HepG2 (cell line): ENCODE measurements around the gene CYP4F8. TPM values are rescaled to one million over a fixed set of nuclear protein-coding genes. Genes with fewer than 3 reads are reported as not detected.

Source experiments
- GATA4 ChIP-seq: sonication (generic); IDR thresholded peaks from 2 replicates; pipeline ENCODE4 v1.6.1; 2016; ENCODE audit warnings: antibody characterized with exemption, low read depth, borderline replicate concordance
- KLF6 ChIP-seq: IDR thresholded peaks from 2 replicates; pipeline ENCODE4 v1.8.0; 2016; ENCODE audit warnings: missing biosample characterization, missing genetic modification reagents
- LCORL ChIP-seq, 2 experiments: fragments of 450-650 bp in 1 of 2; sonication (generic) in 1 of 2; formaldehyde crosslinking in 1 of 2; IDR thresholded peaks; 2 replicates each; pipeline versions ENCODE4 v1.5.0 to v1.6.1; 2017 to 2020; ENCODE audit warnings: antibody characterized with exemption in 1 of 2, missing genetic modification reagents in 1 of 2
- MBD4 ChIP-seq: IDR thresholded peaks from 2 replicates; pipeline ENCODE4 v1.6.1; 2012; ENCODE audit warnings: low read length, inconsistent platforms, borderline replicate concordance
- MED1 ChIP-seq: sonication (generic); formaldehyde crosslinking; IDR thresholded peaks from 2 replicates; pipeline ENCODE4 v1.4.0; 2020; ENCODE audit warnings: missing genetic modification reagents
- MIER3 ChIP-seq: IDR thresholded peaks from 2 replicates; pipeline ENCODE4 v1.6.1; 2016; ENCODE audit warnings: missing compliant biosample characterization, borderline replicate concordance
- NR2F2 ChIP-seq: IDR thresholded peaks from 2 replicates; pipeline ENCODE4 v1.6.1; 2012; ENCODE audit warnings: low read depth, inconsistent platforms, borderline replicate concordance
- PAX8 ChIP-seq: sonication (generic); formaldehyde crosslinking; IDR thresholded peaks from 2 replicates; pipeline ENCODE4 v1.8.0; 2022; ENCODE audit warnings: mild to moderate bottlenecking, missing genetic modification reagents, borderline replicate concordance
- PRDM15 ChIP-seq: sonication (generic); formaldehyde crosslinking; IDR thresholded peaks from 2 replicates; pipeline ENCODE4 v1.4.0; 2020; ENCODE audit warnings: missing genetic modification reagents
- RAD51 ChIP-seq: fragments of 450-650 bp; IDR thresholded peaks from 2 replicates; pipeline ENCODE4 v1.6.1; 2016; ENCODE audit warnings: borderline replicate concordance
- SAP130 ChIP-seq: IDR thresholded peaks from 2 replicates; pipeline ENCODE4 v1.6.1; 2016; ENCODE audit warnings: low read depth
- SNRNP70 ChIP-seq: fragments of 200-400 bp; formaldehyde crosslinking; IDR thresholded peaks from 2 replicates; pipeline ENCODE4 v1.6.1; 2017; ENCODE audit warnings: mild to moderate bottlenecking, low read depth, low read length, moderate library complexity
- TBL1XR1 ChIP-seq: fragments of 150-350 bp; IDR thresholded peaks from 2 replicates; pipeline ENCODE4 v1.6.1; 2014; ENCODE audit warnings: borderline replicate concordance, low read length; ENCODE audit not compliant: partially characterized antibody
- TMF1 ChIP-seq: sonication (generic); formaldehyde crosslinking; IDR thresholded peaks from 2 replicates; pipeline ENCODE4 v1.8.1; 2022; ENCODE audit warnings: low read depth, missing genetic modification reagents
- ZNF24 ChIP-seq: fragments of 450-650 bp; IDR thresholded peaks from 2 replicates; pipeline ENCODE4 v1.6.1; 2017; ENCODE audit warnings: antibody characterized with exemption, mild to moderate bottlenecking
- ZNF354B ChIP-seq: sonication (generic); formaldehyde crosslinking; IDR thresholded peaks from 2 replicates; pipeline ENCODE4 v1.8.0; 2022; ENCODE audit warnings: mild to moderate bottlenecking, missing genetic modification reagents
- ZNF496 ChIP-seq: sonication (generic); formaldehyde crosslinking; IDR thresholded peaks from 2 replicates; pipeline ENCODE4 v1.8.1; 2023; ENCODE audit warnings: mild to moderate bottlenecking, moderate library complexity, missing genetic modification reagents; ENCODE audit not compliant: insufficient replicate concordance
- ZNF513 ChIP-seq: sonication (generic); formaldehyde crosslinking; conservative IDR thresholded peaks from 2 replicates; pipeline ENCODE4 v1.5.0; 2020; ENCODE audit warnings: missing genetic modification reagents
- ZNF543 ChIP-seq: sonication (generic); formaldehyde crosslinking; IDR thresholded peaks from 2 replicates; pipeline ENCODE4 v1.4.0; 2020; ENCODE audit warnings: mild to moderate bottlenecking, missing genetic modification reagents
- ZNF703 ChIP-seq: sonication (generic); formaldehyde crosslinking; IDR thresholded peaks from 2 replicates; pipeline ENCODE4 v1.5.1; 2020; ENCODE audit warnings: missing genetic modification reagents, mild to moderate bottlenecking, moderate library complexity, borderline replicate concordance
- polyA plus RNA-seq, 8 experiments: library from polyadenylated mRNA; depleted of rRNA in 3 of 8; stranded (reverse) in 7 of 8; unstranded in 1 of 8; fragments of >200 nt; fragmentation: Illumina TruSeq in 4 of 8; extraction: Trizol in 4 of 8; gene quantifications; 2 replicates each; pipeline versions ENCODE4 v1.2.1 to v1.2.3, GENCODE V29; 2011 to 2016; ENCODE audit warnings: low read depth in 4 of 8, missing spikeins in 1 of 8, mixed read lengths in 1 of 8; ENCODE audit not compliant: insufficient read depth in 1 of 8
- total RNA-seq, 5 experiments: library from RNA; depleted of rRNA; stranded (reverse); fragments of >200 nt; fragmentation: Illumina TruSeq; extraction: Trizol; gene quantifications; 2 replicates each; pipeline ENCODE4 v1.2.3, GENCODE V29; 2016; ENCODE audit warnings: low read depth in 1 of 5
- TF ChIP-seq, protein P1 (sequence below): IDR thresholded peaks from 2 replicates; pipeline ENCODE4 v1.6.1; 2016; ENCODE audit warnings: low read depth, missing genetic modification reagents, missing compliant biosample characterization

CYP4F8 gene
- total and polyA plus RNA-seq, 2 of the 13 experiments (the other 11 are each of a cell fraction or from before 2014, with no cell fraction given): not detected

- TF ChIP-seq, protein P1, sequence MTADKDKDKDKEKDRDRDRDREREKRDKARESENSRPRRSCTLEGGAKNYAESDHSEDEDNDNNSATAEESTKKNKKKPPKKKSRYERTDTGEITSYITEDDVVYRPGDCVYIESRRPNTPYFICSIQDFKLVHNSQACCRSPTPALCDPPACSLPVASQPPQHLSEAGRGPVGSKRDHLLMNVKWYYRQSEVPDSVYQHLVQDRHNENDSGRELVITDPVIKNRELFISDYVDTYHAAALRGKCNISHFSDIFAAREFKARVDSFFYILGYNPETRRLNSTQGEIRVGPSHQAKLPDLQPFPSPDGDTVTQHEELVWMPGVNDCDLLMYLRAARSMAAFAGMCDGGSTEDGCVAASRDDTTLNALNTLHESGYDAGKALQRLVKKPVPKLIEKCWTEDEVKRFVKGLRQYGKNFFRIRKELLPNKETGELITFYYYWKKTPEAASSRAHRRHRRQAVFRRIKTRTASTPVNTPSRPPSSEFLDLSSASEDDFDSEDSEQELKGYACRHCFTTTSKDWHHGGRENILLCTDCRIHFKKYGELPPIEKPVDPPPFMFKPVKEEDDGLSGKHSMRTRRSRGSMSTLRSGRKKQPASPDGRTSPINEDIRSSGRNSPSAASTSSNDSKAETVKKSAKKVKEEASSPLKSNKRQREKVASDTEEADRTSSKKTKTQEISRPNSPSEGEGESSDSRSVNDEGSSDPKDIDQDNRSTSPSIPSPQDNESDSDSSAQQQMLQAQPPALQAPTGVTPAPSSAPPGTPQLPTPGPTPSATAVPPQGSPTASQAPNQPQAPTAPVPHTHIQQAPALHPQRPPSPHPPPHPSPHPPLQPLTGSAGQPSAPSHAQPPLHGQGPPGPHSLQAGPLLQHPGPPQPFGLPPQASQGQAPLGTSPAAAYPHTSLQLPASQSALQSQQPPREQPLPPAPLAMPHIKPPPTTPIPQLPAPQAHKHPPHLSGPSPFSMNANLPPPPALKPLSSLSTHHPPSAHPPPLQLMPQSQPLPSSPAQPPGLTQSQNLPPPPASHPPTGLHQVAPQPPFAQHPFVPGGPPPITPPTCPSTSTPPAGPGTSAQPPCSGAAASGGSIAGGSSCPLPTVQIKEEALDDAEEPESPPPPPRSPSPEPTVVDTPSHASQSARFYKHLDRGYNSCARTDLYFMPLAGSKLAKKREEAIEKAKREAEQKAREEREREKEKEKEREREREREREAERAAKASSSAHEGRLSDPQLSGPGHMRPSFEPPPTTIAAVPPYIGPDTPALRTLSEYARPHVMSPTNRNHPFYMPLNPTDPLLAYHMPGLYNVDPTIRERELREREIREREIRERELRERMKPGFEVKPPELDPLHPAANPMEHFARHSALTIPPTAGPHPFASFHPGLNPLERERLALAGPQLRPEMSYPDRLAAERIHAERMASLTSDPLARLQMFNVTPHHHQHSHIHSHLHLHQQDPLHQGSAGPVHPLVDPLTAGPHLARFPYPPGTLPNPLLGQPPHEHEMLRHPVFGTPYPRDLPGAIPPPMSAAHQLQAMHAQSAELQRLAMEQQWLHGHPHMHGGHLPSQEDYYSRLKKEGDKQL (CRISPR knock-in tag): no peak
- TF ChIP-seq MED1 (CRISPR knock-in tag): 0 out of 2 replicates have a peak, but pooled peaks have one; percentile 9
- TF ChIP-seq MIER3 (CRISPR knock-in tag): no peak
- no peak for TF ChIP-seq KLF6
- no peak for TF ChIP-seq ZNF496 (CRISPR knock-in tag)
- TF ChIP-seq NR2F2: no peak
- TF ChIP-seq ZNF543 (CRISPR knock-in tag): no peak; the same call in 1 of the 2 replicates
- TF ChIP-seq RAD51: no peak
- TF ChIP-seq ZNF24: no peak
- TF ChIP-seq LCORL (IDR thresholded peaks at IDR 0.05): no peak
- TF ChIP-seq LCORL (CRISPR knock-in tag; IDR thresholded peaks at IDR 0.05): 0 out of 2 replicates have a peak, but pooled peaks have one; percentile 40
- TF ChIP-seq GATA4: no peak
- TF ChIP-seq ZNF354B (CRISPR knock-in tag): no peak
- TF ChIP-seq ZNF703 (CRISPR knock-in tag): no peak
- TF ChIP-seq MBD4: no peak
- peak; percentile 41; the same call in 1 of the 2 replicates for TF ChIP-seq SAP130 (CRISPR knock-in tag)
- TF ChIP-seq SNRNP70: no peak
- no peak for TF ChIP-seq TBL1XR1
- no peak for TF ChIP-seq TMF1 (CRISPR knock-in tag)
- TF ChIP-seq PAX8 (CRISPR knock-in tag): no peak
- TF ChIP-seq PRDM15 (CRISPR knock-in tag): no peak
- no peak for TF ChIP-seq ZNF513 (CRISPR knock-in tag)
Measured at GRCh38 chr19:15584541-15585115, 30.4 kb upstream of the CYP4F8 start (continued).
